ENCODE measurements around the gene HSD17B2. TPM values are rescaled to one million over a fixed set of nuclear protein-coding genes. Genes with fewer than 3 reads are reported as not detected.

The HSD17B2 gene
- total and polyA plus RNA-seq, 2 donors from 2014 or later: 0.79 to 1.8 TPM

GRCh38 chr16:82024316-82024715 lies 10.7 kb upstream of the HSD17B2 start:
- Histone ChIP-seq H3K27ac (ENCODE audit: low read depth in 2 of 2, low read length in 2 of 2) (no peak overlapping the region), H3K4me1 (ENCODE audit: control insufficient read depth in 2 of 3, insufficient read depth in 2 of 3, low read depth in 1 of 3, low read length in 3 of 3) (no peaks in the 10 kb centered on the region), H3K36me3 (ENCODE audit: control insufficient read depth in 2 of 3, insufficient read depth in 3 of 3, low read length in 3 of 3) (no peaks in the 10 kb centered on the region), H3K9me3 (ENCODE audit: control insufficient read depth in 2 of 3, insufficient read depth in 1 of 3, low read length in 3 of 3) (no peaks in the 10 kb centered on the region), H3K9ac (ENCODE audit: low read length in 3 of 3) (no peak overlapping the region), H3K4me3 (ENCODE audit: low read length in 3 of 3) (no peak overlapping the region), H3K27me3 (ENCODE audit: control insufficient read depth, insufficient read depth, low read length) (no peaks in the 10 kb centered on the region)
- no peak for DNase-seq
- FAIRE-seq: no peak
- no peak for TF ChIP-seq CTCF (IDR thresholded peaks at IDR 0.05; ENCODE audit: borderline replicate concordance, extremely low read depth, insufficient read depth)
- intact Hi-C loops (cut with DNase I): no loop called here

- FAIRE-seq (no peak), DNase-seq (no peak)
- H3K27ac ChIP-seq (ENCODE audit: low read depth in 2 of 2, low read length in 2 of 2): no peak overlapping the region
- no peaks in the 10 kb centered on the region for H3K4me1 ChIP-seq (ENCODE audit: control insufficient read depth in 2 of 3, insufficient read depth in 2 of 3, low read depth in 1 of 3, low read length in 3 of 3)
- H3K9ac ChIP-seq (ENCODE audit: low read length in 3 of 3): no peak overlapping the region
- no peaks in the 10 kb centered on the region for H3K27me3 ChIP-seq (ENCODE audit: control insufficient read depth, insufficient read depth, low read length)
- H3K4me3 ChIP-seq (ENCODE audit: low read length in 3 of 3): no peak overlapping the region
- H3K36me3 ChIP-seq (ENCODE audit: control insufficient read depth in 2 of 3, insufficient read depth in 3 of 3, low read length in 3 of 3): no peaks in the 10 kb centered on the region
- no peak for TF ChIP-seq CTCF (IDR thresholded peaks at IDR 0.05; ENCODE audit: borderline replicate concordance, extremely low read depth, insufficient read depth)
- no peaks in the 10 kb centered on the region for H3K9me3 ChIP-seq (ENCODE audit: control insufficient read depth in 2 of 3, insufficient read depth in 1 of 3, low read length in 3 of 3)
- intact Hi-C loops (cut with DNase I): no loop called here
Observed at GRCh38 chr16:82024883-82025282, 10.2 kb upstream of the HSD17B2 start.

GRCh38 chr16:82027629-82028064 lies 7.4 kb upstream of the HSD17B2 start:
- no peak overlapping the region for H3K27ac ChIP-seq (ENCODE audit: low read depth in 2 of 2, low read length in 2 of 2)

More at GRCh38 chr16:82027629-82028064, 7.4 kb upstream of the HSD17B2 start:
- FAIRE-seq: no peak
- no peak for TF ChIP-seq CTCF (IDR thresholded peaks at IDR 0.05; ENCODE audit: borderline replicate concordance, extremely low read depth, insufficient read depth)
- Histone ChIP-seq H3K4me3 (ENCODE audit: low read length in 3 of 3) (no peak overlapping the region), H3K36me3 (ENCODE audit: control insufficient read depth in 2 of 3, insufficient read depth in 3 of 3, low read length in 3 of 3) (no peaks in the 10 kb centered on the region), H3K9me3 (ENCODE audit: control insufficient read depth in 2 of 3, insufficient read depth in 1 of 3, low read length in 3 of 3) (no peaks in the 10 kb centered on the region), H3K9ac (ENCODE audit: low read length in 3 of 3) (no peak overlapping the region), H3K4me1 (ENCODE audit: control insufficient read depth in 2 of 3, insufficient read depth in 2 of 3, low read depth in 1 of 3, low read length in 3 of 3) (no peaks in the 10 kb centered on the region), H3K27me3 (ENCODE audit: control insufficient read depth, insufficient read depth, low read length) (no peaks in the 10 kb centered on the region)
- intact Hi-C loops (cut with DNase I): no loop called here
- no peak for DNase-seq

Measured in kidney (tissue), 14 donors.